22Rv1 (cell line): ENCODE results near the gene FGF1.

Source experiments
- CTCF ChIP-seq: fragments of 450-650 bp; IDR thresholded peaks from 2 replicates; pipeline ENCODE4 v1.5.1; 2017; ENCODE audit warnings: mild to moderate bottlenecking
- ZFX ChIP-seq: fragments of 450-650 bp; IDR thresholded peaks from 2 replicates; pipeline ENCODE4 v1.6.1; 2017; ENCODE audit warnings: antibody characterized with exemption, borderline replicate concordance

- TF ChIP-seq CTCF = no peak
- TF ChIP-seq ZFX = no peak
These were observed 39.6 kb upstream of the FGF1 start for GRCh38 chr5:142725231-142726187.
